Heart left ventricle (tissue), 13 donors: ENCODE results near the gene KIAA1671.

Source experiments
- CTCF ChIP-seq, 12 donors: fragments of 200-600 bp; sonication (generic) in 4 of 12; IDR thresholded peaks; one replicate each; pipeline versions ENCODE4 v1.5.0 to v1.8.0; 2018 to 2022; ENCODE audit warnings: antibody characterized with exemption in 12 of 12, mild to moderate bottlenecking in 5 of 12
- POLR2A ChIP-seq, 2 donors: fragments of 450-650 bp; IDR thresholded peaks; one replicate each; pipeline ENCODE4 v1.6.1; 2017; ENCODE audit warnings: antibody characterized with exemption in 2 of 2, mild to moderate bottlenecking in 2 of 2, moderate library complexity in 2 of 2
- donor health status: ischemic (EF 13 %, LVEDD 7.1; RV severe dilation, severe dysfunction).
- donor health status: DM: no; HTN: yes; CAD: no.
- donor health status: DM: no; HTN: no; CAD: no.
- donor health status: ischemic (EF 25% LVEDD 6.9; RV normal size, moderate dysfunction).
- donor health status: ischemic (EF 25% LVEDD 5.7; RV mildly dilated, moderate dysfunction).
- donor health status: ischemic (EF 35%, LVEDD 5.7; RV mildly dilated, moderate dysfunction).
- donor health status: nonischemic (EF 11% LVEDD 7.7; RV severe dilation, severe dysfunction).
- donor health status: DM: yes; HTN: yes; CAD: no.
- donor health status: PGD.
- donor health status: ischemic (EF 29% LVEDD 5.4; RV normal size, mild dysfunction).
- donor health status: nonischemic (EF 23%, LVEDD 6.1; RV moderate dilation, normal function).

GRCh38 chr22:25054943-25055511 lies 102.5 kb downstream of the KIAA1671 start:
- TF ChIP-seq CTCF (IDR thresholded peaks at IDR 0.05) (no peak), POLR2A (IDR thresholded peaks at IDR 0.05) (no peak)
